ENCODE measurements around the gene CFAP46. TPM values are rescaled to one million over a fixed set of nuclear protein-coding genes. Genes with fewer than 3 reads are reported as not detected.

The CFAP46 gene
- total and polyA plus RNA-seq, 9 of the 15 experiments (the other 6 are each of a cell fraction or from before 2014, with no cell fraction given) = not detected

GRCh38 chr10:132820056-132820455, 122.3 kb downstream of the CFAP46 start:
- in situ Hi-C loops (cut with MboI) (no loop called here), intact Hi-C loops (cut with micrococcal nuclease) (no loop called here)
- no peak overlapping the region for H3K9ac ChIP-seq (ENCODE audit: insufficient read depth in 1 of 2, low read depth in 2 of 2, low read length in 2 of 2)
- 24% methylated on average over 12 of the region's 13 CpGs for WGBS (ENCODE audit: insufficient coverage, low coverage, missing lambda C conversion rate)
- FAIRE-seq (no peak), ATAC-seq (no peak), DNase-seq (ENCODE audit: extremely low read depth in 1 of 4, low spot score in 3 of 4) (no peak)
- H3K4me1 ChIP-seq (replicated peaks in 1 of 2; ENCODE audit: control insufficient read depth in 2 of 2, insufficient read depth in 2 of 2, low read length in 2 of 2) = peaks cover 0 to 7% of the 10 kb centered on the region in 2 experiments; a peak in 1 of 5 replicates
- no peaks in the 10 kb centered on the region for H3K9me1 ChIP-seq (ENCODE audit: control insufficient read depth, insufficient read depth, low read length)
- ChIA-PET POLR2A (no interaction called here), CTCF (ENCODE audit: low intra/inter-chr PET ratio) (no interaction called here)
- no peak overlapping the region for H3K27ac ChIP-seq (ENCODE audit: extremely low read depth, low read depth, low read length)
- H3K9me3 ChIP-seq (replicated peaks; ENCODE audit: control insufficient read depth, insufficient read depth, low read depth, low read length) = no peaks in the 10 kb centered on the region
- H3K36me3 ChIP-seq (ENCODE audit: control insufficient read depth, insufficient read depth, low read length) = no peaks in the 10 kb centered on the region
- no TSS peak for BruUV-seq (replicated peaks)
- no peaks in the 10 kb centered on the region for H4K20me1 ChIP-seq (replicated peaks; ENCODE audit: control insufficient read depth, insufficient read depth, low read length)
- H3K79me2 ChIP-seq (ENCODE audit: control insufficient read depth, insufficient read depth, low read length) = no peaks in the 10 kb centered on the region
- H3K4me3 ChIP-seq = no peak overlapping the region
- peaks cover 13 to 26% of the 10 kb centered on the region in 2 experiments; a peak in 3 of 5 replicates for H3K27me3 ChIP-seq (ENCODE audit: control insufficient read depth in 2 of 2, insufficient read depth in 2 of 2, low read length in 2 of 2)
- H2AFZ ChIP-seq (ENCODE audit: low read depth, low read length) = no peak overlapping the region
- H3K4me2 ChIP-seq (ENCODE audit: insufficient read depth, low read length) = no peak overlapping the region
- no peak for TF ChIP-seq ZNF282 (CRISPR knock-in tag; IDR thresholded peaks at IDR 0.05)
- TF ChIP-seq ZNF41 (CRISPR knock-in tag; conservative IDR thresholded peaks at IDR 0.05) = no peak
- no peak for TF ChIP-seq RAD21 (CRISPR knock-in tag; conservative IDR thresholded peaks at IDR 0.05 in 1 of 2, IDR thresholded peaks at IDR 0.05 in 1 of 2)
- no peak for TF ChIP-seq EZH2 (IDR thresholded peaks at IDR 0.05; ENCODE audit: borderline replicate concordance, low read depth, low read length)
- no peak for TF ChIP-seq ZNF263 (CRISPR knock-in tag; IDR thresholded peaks at IDR 0.05; ENCODE audit: borderline replicate concordance)
- TF ChIP-seq ZC3H4 (CRISPR knock-in tag; IDR thresholded peaks at IDR 0.05; ENCODE audit: borderline replicate concordance) = no peak
- TF ChIP-seq ID3 (CRISPR knock-in tag; IDR thresholded peaks at IDR 0.05) = no peak
- TF ChIP-seq ID3 (tag; IDR thresholded peaks at IDR 0.05) = no peak
- TF ChIP-seq MBD1 (CRISPR knock-in tag; IDR thresholded peaks at IDR 0.05) = no peak
- no peak for TF ChIP-seq CREB3 (tag; conservative IDR thresholded peaks at IDR 0.05; ENCODE audit: low read depth)
- no peak for TF ChIP-seq ARID1B (IDR thresholded peaks at IDR 0.05)
- no peak for TF ChIP-seq CBX1 (IDR thresholded peaks at IDR 0.05; ENCODE audit: low read depth)
- no peak for TF ChIP-seq CSDE1 (IDR thresholded peaks at IDR 0.05)
